ENCODE results near the gene SLC9A1.
"Not testable (repeated sequence)": the region's sequence is repeated elsewhere in the genome, so short reads cannot be mapped to it uniquely, and the experiment has no call there.

The SLC9A1 gene

DNA sequence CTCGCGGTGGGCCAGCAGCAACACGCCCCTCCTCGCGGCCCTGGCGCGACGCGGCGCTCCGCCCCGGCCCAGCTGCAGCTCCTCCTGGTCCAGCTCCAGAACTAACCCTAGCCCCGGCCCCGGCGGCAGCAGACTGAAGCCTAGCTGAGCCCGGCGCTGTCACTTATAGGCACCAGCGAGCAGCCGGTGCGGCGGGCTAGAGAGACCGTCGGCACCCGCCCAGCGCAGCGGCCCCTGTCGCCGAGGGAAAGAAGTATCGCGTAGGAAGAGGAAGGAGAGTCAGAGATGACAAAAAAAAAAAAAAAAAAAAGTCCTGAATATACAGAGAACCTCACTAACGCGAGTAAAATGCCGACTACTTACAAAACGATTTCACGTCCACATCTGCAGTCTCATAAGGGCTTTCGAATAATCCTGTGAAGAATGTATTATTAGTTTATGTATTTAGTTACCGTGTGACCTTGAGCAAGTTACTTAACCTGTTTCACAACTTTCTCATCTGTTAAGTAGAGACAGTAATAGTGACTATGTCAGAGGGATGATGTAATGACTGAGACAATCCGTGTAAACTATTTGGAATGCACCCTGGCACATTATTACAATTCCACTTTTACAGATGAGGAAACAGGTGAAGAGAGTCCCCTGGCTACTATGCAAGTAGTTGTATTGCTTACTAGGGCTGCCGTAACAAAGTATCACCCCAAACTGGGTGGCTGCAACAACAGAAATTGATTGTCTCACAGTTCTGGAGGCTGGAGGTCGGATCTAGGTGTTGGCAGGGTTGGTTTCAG is at the start of gene SLC9A1:
SLC9A1 (minus strand) TSS at position 135 of the 791 bp plus-strand sequence. CDS start 791 bp downstream, outside the sequence.
- peak; percentile 84 for DNase-seq (ENCODE audit: low spot score)

DNA sequence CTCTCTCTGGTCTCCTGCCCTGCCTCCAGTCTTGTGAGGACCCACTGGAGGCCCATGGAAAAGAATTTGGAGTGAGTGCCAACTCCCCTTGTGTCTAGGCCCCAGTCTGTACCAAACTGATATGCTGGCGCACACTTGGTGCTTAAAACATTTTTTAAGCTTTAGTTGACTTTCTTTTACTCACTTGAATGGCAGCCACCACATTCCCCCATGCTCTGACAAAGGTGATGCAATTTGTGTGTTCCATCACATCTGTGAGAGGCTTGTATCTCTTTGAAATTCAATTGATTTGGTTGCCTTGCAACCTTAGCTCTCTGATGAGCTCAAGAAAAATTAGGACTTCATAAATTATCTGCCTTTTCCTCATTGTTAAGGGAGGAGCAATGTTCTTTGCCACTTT is 49.0 kb upstream of the SLC9A1 start:
- no peak for DNase-seq (ENCODE audit: low spot score)

DNA sequence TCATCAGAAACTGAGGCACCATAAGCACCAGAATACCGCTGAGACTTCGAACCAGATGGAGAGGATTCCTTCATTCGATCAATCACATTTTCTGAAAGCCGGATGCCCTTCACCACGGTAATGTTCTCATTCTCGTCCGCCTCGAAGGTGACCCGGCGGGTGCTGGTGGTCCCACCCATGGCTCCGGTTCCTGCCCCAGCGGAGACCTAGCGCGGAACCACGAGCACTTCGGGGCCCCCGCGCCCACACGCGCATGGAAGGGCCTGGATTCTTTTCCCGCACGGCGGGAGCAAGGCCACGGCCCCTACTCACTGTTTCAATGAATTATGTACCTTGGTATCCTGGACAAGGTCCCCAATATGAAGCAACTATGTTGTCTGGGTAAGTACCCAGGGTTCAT is 46.4 kb upstream of the SLC9A1 start:
- no peak for DNase-seq (ENCODE audit: low spot score)

DNA sequence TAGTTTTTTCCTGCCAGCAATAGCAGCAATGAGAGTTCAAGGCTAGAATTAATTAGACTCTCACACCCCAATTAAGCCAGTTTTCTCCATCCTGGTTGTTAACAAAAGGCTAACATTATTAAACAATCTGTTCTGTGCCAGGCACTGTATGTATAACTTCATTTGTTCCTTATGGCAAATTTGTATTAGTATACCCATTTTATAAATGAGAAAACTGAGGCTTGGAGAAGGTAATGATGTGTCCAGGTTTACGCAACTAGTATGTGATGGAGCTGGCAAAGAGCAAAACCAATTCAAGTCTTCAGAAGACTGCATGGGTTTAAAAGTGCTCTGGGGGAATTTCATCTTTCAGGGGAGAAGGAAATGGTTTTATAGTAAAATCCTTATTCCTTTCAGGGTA is 38.3 kb upstream of the SLC9A1 start:
- no peak for DNase-seq (ENCODE audit: low spot score)

DNA sequence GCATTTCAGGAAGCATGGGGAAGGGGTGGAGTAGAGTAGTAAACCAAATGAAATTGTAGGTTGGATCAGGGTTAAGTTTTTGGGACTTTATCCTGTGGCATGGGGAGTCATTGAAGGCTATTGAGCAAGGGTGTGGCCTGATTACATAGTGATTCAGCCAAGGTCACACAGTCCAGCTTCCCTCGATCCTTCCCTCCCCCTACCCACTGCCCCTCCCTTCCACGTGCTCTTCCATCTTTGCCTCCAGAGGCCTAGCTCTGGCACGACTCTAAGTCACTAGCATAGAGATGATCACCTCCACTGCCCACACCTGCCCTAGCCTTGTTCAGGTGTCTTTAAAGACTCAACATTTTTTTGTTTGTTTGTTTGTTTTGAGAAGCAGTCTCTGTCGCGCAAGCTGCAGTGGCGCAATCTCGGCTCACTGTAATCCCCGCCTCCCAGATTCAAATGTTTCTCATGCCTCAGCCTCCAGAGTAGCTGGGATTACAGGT is 37.2 kb upstream of the SLC9A1 start:
- no peak for DNase-seq (ENCODE audit: low spot score)

DNA sequence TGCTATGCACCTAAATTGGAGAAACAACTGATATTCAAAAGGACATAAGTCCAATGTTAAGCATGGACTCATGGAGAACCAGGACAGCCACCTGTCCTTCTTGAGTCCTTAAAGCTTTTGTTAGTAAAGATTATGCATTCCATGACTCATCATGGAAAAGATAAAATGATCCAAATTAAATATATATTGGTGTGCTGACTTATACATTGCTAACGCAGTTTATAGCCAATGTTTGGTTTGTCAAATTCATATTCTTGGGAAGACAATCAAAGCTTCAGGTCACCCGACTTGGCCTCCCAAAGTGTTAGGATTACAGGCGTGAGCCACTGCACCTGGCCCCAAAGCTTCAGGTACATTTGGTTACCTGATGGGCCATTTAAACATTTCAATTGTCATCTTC is 29.7 kb upstream of the SLC9A1 start:
- not testable (repeated sequence) for DNase-seq (ENCODE audit: low spot score)

DNA sequence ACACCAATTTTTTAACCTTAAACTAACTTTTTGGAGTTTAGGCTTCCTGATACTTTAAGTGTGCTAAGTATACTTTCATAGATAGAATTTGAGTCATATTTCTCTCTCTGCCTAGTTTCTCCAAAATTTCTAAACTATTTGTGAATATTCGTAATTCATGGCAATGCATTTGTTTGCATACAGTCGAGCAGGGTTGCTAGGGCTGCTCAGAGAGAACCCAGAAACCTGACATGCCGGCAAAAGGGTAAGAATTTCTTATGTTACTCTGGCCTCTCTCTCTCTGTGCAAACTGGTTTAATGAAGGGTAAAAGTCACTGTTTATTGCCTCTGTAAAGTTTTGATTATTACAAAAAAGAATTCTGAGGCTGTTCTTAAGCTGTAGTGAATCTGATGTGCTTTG is 25.1 kb upstream of the SLC9A1 start:
- no peak for DNase-seq (ENCODE audit: low spot score)

DNA sequence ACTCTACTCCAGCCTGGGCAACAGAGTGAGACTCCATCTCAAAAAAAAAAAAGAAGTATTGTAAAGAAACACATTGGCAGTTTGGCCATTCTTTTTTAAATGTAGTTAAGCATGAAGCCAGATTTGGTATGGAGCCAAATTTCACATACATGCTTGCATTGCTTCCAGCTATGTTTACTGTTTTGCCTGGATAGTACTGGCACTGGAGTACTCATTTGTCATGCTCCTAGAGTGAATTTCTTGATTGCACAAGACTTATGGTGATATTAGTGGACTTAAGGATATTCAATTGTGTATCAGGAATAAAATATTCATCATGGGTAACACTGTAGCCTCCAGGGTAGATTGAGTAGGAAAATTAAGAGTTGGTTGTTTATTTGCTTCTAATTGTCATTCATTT is 24.5 kb upstream of the SLC9A1 start:
- DNase-seq (ENCODE audit: low spot score) = no peak

DNA sequence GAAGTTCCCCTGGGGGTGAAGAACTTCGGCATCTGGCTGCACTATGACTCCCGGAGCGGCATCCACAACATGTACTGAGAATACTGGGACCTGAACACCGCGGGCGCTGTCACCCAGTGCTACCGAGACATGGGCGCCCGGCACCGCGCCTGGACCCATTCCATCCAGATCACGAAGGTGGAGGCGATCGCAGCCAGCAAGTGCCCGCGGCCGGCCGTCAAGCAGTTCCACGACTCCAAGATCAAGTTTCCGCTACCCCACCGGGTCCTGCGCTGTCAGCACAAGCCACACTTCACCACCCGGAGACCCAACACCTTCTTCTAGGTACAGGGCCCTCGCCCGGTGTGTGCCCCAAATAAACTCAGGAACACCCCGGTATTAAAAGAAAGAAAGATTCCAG is 22.0 kb upstream of the SLC9A1 start:
- DNase-seq (ENCODE audit: low spot score) = no peak

DNA sequence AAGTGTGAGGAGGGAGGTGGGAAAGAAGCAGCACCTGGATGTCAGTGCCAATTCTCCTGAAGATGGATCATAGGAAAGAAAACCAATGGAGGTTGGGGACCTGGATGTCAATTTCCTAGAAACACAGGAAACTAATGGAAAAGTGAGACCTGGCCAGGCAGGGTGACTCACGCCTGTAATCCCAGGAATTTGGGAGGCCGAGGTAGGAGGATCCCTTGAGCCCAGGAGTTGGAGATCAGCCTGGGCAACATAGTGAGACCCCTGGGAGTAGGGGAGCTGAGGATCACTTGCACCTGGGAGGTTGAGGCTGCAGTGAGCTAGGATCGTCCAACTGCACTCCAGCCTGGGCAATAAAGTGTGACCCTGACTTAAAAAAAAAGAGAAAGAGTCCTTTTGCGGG is 21.4 kb upstream of the SLC9A1 start:
- no peak for DNase-seq (ENCODE audit: low spot score)

DNA sequence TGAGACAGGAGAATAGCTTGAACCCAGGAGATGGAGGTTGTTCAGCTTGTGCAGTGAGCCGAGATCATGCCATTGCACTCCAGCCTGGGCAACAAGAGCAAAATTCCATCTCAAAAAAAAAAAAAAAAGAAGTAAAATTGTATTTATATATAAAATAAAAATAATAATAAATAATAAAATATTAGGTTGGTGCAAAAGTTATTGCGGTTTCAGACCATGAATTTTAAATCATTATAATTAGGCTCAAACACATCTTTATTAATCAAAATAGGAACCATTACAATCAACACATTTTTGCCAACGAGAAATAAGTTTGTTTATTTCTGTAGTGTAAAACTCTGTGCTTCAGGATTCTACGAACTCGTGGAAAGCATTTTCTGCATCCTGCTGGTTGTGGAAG is 18.1 kb upstream of the SLC9A1 start:
- DNase-seq (ENCODE audit: low spot score) = not testable (repeated sequence)

DNA sequence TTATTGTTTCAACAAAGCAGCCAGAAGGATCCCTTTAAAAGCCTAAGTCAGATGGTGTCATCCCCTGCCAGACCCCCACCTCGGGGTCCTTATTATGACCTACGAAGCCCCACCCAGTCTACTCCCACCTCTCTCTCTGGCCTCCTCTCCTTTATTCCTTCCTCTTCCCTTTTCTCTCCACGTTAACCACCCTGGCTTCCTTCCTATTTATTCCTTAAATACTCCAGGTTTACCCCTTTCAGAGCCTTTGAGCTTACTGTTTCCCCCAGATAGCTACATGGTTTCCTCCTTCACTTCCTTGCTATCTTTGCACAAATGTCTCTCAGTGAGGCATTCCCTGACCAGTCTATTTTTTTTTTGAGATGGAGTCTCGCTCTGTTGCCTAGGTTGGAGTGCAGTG is 12.0 kb upstream of the SLC9A1 start:
- no peak for DNase-seq (ENCODE audit: low spot score)

DNA sequence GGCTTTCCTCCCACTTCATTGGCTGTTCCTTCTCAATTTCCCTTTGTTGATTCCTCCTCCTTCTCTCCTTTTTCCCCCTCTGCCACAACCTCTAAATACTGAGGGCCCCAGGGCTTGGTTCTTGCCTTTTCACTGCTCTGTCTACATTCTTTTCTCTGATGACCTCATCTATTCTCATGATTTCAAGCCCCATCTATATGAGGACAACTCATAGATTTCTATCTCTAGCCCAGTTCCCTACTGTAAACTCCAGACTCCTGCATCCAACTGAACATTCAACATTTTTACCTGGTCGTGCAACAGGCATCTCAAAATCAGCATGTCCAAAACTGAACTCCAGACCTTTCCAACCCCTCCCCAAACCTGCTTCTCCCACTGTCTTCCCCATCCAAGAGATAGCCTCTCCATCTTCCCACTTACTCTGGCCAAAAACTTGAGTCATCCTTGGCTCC is 11.5 kb upstream of the SLC9A1 start:
- no peak for DNase-seq (ENCODE audit: low spot score)

DNA sequence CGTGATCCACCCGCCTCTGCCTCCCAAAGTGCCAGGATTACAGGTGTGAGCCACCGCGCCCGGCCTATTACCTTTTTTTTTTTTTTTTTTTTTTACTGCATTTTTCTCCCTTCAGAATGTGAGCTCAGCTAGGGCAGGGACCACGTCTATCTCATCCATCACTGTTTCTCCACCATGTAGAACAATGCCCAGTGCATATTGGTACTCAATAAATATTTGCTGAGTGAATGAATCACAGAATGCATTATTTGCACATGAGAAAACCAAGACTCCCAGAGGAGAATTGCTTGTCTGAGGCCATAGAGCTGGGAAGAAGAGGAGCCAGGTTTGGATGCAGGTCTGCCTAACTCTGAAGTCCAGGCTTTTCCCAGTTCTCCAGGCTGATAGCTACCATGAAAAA is 8.2 kb upstream of the SLC9A1 start:
- no peak for DNase-seq (ENCODE audit: low spot score)

DNA sequence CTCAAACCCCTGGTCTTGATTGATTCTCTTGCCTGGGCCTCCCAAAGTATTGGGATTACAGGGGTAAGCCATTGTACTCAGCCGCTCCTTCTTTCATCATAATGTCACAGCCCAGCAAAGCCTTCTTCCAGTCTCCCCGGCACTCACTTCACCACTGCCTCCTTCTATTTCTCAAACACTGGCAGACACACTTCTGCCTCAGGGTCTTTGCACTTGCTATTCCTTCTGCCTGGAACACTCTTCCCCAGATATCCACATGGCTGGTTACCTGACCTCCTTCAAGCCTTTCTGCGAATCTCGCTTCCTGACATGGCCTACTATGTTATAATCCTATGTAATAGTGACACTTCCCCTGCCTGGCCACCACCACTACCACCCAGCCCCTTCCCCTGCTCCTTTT is 7.2 kb upstream of the SLC9A1 start:
- no peak for DNase-seq (ENCODE audit: low spot score)

DNA sequence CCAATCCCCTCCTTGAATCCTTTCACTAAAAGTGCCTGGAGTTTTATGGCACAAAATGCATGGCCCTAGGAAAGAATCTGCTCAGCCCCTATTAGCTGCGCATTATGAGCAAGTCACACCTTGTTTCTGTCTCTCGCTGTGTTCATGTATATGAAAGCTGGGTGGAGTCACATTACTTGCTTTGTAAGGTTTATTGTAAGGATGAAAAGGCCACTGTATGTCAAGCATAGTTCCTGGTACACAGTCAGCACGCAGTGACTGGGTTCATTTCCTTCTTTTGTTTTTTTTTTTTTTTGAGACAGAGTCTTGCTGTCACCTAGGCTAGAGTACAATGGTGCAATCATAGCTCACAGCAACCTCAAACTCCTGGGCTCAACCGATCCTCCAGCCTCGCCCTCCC is 6.7 kb upstream of the SLC9A1 start:
- peak; percentile 62 for DNase-seq (ENCODE audit: low spot score)

DNA sequence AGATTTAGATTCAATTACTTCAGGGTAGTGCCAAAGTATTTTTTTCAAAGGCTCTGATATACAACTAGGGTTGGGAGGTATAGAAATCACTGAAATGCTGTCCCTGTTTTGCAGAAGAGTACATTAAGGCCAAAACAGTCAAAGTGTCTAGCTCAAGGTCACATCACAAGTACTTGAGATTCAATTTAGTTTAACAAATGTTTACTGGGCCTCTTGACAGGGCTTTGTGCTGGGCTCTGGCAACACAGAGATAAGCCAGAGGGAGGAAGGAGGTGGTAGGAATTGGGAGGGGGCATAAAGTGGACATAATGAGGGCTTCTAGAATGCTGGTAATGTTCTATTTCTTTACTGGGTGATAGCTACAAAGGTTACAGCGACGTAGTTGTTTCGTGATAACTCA is 2.3 kb upstream of the SLC9A1 start:
- DNase-seq (ENCODE audit: low spot score) = no peak

DNA sequence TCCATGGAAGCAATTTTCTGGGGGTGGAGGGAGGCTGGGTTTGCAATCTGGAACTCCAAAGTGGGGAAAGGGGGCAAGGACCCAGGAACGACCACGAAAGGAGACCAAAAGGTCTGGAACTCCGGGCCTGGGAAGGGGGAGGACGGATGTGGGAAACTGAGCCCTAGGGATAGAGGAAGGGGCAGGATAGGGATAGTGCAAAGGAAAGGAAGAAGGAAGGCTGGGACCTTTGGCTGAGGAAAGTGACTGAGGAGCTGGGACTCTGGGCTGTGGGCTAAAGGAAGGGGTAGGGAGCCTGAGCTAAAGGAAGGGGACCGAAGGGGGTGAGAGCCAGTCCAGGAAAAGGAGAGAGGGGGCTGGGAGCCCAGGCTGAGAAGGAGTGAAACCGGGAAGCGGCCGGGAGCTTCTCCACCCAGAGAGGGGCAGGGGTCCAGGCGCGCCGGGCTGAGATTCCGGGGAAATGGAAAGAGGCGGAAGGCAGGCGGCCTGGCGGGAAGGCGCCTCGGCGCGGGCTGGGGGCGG is 395 bp downstream of the SLC9A1 start:
- DNase-seq (ENCODE audit: low spot score) = no peak

DNA sequence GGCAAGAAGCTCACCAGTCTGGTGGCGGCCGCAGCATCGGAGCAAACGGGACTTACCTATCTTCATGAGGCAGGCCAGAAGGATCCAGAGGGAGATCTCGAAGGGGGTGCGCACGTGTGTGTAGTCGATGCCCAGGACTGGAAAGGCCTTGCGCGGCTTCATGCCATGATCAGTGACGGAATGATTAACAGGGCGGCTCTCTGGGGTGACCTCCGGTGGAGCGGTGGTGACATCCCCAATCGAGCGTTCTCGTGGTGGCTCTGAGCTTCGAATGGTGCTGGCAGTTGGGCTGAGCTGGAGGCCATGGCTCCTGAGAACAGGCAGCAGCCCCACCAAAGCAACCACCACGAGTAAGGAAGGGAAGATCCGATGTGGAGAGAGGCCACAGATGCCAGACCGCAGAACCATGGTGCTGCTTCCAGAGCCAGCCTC is 982 bp downstream of the SLC9A1 start:
- DNase-seq (ENCODE audit: low spot score) = no peak

DNA sequence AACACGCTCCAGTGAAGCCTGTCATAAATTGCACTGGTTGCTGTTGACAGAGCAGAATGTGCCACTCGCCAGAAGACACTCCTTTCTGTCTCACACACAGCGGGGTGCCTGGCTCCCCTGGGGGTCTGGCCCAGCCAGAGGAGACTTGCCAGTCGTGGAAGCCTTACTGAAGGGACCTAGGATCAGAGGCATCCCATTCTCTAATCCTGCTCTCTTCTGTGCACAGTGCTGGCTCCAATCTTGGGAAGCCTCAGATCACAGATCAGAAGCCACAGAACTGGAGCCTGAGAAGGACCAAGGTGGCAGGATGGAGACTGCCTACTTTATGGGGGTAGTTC is 1.4 kb downstream of the SLC9A1 start:
- DNase-seq (ENCODE audit: low spot score) = no peak

DNA sequence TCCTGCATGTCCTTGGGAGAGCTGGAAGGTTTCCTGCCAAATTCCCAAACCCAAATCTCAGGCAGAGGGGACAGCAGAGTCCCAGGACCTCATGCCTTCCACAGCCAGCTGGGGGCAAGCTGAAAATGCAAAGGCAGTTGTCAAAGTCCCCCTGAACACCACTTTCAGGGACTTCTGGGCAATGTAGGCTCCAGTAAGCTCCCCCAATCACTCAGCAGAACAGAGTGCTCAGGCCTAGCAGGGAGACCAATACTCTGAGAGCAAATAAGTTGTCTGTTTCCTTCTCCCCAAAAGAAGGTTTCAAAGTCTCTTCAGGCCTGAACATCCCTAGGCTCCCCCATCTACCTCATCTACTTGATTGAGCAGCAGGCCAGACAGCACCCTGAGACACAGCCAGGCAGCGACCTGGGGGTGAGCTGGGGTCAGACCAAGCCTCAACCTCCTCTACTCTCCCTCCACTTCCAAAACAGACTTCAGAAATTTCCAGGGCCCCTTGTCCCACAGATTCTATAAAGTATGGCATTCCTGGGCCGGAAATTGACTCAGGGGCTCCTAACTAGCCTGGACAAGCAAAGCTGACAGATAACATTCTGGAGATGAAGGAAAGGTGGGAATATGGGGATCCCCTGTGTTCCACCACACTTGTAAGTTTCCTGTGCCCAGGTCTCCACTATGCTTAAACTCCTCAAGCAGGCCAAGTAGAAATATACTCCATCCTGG is 1.9 kb downstream of the SLC9A1 start:
- DNase-seq (ENCODE audit: low spot score) = no peak

DNA sequence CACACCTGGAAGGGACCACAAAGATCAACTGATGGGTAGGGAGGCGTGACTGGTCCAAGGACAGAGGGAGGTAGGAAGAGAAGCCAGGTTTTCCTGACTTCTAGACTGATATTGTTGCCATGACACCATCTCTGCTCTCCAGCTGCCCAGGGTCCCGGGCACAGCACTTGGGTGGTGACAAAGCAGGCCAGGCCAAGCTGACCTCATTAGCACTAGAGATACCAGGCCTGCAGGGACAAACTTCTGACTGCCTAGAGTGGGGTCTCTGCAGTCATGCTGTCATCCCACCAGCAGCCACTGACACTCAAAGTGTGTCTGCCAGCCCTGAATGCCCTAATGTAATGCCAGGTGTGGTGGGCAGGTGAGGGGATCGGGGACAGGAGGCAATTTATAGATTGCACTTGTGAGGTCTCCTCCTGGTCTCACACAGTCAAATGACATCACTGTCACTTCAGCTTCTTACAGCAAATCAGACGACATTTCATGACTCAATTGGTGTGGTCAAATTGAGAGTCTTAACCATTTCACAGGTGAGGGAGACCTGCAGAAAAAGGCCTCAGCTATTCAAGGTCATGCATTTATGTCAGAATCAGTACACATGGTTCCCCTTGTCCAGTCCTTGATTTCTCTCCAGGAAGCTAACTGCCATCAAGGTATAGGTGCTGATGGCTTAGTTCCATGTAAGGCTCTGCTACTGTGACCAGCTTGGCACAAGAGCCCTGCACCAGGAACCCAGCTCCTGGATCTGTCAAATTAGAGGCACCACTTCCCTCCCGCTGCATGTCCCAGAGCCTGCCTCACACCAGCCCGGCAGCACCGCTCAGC is 2.7 kb downstream of the SLC9A1 start:
- DNase-seq (ENCODE audit: low spot score) = no peak
